Measurements from ENCODE around the gene NUMB.

The NUMB gene

DNA sequence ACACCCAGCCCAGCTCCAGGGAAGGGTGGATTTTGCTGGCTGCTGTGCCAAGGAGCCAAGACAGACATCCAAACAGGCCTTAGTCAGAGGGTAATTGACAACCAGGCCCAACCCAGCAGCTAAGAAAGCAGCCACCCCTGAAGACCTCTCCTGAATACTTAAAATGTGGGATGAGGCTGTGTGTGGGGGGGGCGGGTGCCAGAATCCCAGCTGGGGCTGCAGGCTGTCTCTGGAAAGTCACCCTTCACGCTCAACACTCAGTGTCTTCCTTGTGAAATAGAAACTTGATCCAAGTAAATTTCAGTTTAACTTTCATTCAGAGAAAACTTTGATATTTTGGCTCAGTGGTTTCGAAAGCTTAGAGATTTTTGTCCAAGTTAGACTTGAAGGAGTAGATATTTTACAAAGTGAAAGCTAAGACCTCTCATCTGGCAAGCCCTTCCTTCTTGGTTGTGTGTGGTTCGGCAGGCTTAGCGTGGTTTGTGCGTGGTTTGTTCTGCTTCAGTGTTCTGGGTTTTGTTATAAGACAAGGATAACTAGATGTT lies 215.9 kb downstream of the NUMB start:
- peak; percentile 14 for DNase-seq

DNA sequence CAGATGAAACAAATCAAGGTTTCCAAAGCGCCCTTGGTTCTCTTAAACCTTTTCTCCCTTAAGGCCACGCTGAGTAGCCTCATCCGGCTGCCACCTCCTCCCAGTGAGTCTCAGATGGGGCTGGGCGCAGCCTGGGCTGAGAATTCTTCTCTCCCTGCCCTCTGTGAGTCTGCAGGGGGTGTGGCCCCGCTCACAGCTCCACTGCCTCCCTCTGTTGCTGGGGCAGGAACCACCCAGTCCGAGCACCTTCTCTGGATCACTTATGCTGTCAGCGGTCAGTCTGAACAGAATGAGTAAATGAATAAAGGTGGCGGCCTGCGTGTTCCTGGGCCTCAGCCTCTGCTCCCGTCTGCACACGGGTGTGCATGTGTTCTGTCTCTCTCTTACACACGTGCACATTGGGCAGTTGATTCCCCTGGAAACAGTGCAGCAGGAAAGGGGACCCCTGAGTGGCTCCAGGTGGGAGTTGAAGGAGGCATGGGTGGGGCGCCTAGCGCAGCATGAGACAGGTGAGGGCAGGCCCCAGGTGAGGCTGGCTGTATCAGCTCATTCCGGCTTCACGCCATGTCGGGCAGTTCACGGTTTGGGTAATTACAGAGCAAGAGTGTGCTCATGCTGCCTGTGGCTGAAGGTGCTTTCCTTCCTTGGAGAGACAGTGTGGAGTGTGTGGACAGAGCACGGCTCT lies 216.7 kb downstream of the NUMB start:
- peak; percentile 16 for DNase-seq

DNA sequence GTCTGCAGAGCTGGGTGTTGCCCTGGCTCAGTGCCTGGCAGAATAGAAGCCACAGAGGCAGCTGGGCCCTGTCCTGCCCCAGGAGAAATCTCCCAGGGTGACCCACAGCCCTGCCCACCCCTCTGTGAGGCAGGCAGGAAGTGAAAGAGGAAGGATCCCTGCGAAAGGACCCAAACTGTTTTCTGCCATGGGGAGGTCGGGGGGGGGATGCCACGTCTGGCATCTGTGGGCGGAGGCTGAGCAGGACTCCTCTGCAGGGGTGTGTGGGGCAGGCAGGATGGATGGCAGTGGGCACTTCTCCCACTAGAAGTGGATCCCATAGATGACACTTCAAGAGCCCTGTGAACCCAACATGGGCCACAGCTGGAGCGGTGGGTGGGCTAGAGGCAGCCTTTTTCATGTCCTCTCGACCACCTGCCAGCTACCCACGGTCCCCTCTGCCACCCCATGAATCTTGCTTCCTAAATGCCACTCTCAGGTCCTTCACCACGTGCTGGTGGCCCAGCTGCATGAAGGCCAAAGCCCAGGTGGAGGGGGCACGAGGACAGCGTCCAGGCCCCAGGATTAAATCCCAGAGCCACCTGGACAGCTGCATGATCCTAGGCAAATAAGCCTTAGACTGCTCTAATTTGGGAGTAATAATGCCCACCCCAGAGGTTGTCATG lies 217.4 kb downstream of the NUMB start:
- peak; percentile 35 for DNase-seq

DNA sequence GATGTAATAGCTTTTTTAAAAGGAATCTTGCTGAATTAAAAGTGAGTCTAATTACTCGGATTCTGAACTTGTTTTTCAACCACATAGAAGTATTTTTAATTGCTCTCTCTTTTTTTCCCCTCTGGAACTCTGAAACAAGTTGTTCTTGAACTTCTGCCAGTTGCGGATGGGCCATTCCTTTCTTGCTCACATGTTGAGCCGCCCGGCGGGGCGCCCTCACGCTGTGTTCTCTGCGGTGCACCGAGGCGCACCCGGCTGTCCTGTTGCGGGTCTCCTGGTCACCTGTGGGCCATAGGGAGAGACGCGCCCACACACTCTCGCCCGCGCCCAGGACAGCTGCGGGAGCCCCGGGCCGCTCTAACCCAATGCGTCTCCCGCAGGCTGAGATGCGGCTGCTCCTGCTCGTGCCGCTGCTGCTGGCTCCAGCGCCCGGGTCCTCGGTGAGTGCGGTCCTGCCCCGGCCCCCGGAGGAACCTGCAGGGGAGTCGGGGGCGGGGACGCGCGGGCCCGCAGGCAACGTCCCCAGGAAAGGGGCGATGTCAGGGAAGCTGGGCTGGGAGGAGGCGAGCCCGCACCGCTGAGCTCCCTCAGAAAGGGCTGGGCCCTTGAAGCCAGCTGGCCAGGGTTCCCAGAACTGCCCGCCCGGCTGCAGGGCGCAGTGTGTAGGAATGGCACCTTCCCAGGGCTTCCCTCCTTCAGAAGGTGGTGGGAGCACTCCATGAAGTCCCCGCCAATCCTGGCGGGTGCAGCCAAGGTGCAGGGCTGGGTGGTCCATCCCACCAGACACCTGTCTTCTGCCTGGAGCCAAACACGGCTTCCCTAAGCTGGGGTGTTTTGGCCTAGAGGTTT lies 218.7 kb downstream of the NUMB start:
- peak; percentile 49 for DNase-seq

DNA sequence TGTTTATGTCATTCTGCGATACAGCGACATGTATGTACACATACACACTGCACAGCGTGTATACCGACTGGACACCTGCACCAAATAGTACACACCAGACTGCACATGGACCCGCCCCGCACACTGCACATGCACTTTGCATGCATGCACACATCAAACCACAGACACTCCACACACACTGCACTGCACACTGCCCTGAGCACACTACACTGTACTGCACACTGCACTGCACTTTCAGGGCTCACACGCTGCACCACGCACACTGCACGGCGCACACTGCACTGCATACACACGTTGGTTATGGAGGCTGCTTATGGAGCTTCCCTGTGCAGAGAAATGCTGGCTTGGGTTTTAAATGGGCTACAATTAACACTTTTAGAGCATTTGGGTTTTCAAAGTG lies 219.4 kb downstream of the NUMB start:
- DNase-seq, result no peak

DNA sequence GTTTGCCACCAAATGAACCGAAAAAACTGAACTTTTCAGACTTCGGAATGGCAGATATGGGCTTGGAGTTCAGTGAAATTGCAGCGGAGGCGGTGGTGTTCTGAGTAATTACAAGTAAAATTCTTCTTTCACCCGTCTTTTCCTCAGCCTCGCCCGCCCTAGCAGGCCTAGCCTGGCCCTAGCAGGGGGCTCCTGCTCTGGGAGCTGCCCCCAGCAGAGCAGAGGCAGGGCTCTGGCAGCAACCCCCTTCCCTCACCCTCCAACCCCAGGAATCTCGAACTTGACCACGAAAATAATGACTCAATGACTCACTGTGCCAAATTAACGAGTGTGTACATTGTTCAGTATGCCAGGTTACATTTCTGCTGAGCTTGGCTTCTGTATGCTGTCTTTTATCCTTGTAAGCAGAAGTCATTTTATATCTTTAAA lies 219.9 kb downstream of the NUMB start:
- DNase-seq, result no peak

DNA sequence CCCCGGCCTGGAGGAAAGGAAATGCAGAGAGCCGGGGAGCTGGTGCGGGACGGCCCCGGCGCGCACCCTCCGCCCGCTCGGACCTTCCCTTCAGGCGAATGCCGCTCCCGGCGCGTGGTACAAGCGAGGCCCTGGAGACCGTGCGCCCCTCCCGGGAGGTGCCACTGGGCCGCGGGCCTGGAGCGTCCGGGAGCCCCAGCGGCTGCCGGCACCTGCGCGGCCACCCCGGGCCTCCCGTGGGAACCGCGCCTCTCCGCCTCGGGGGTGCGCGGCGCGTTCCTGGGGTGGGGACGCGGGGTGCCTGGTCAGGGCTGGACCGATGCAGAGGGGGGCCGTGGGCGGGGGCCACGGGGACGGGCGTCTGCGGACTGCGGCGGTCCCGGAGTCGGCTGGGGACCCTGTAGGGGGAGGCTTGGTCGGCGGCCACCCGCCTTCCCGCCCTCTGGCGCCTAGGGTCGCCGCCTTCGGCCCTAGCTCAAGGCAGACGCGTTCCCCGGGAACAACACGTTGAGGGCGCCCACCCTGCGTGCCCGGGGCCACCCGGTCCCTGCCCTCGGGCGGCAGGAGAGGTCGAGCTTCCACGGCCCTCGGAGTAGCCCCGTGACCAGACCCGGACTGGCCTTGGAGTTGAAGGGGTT lies 220.4 kb downstream of the NUMB start:
- DNase-seq, result no peak

DNA sequence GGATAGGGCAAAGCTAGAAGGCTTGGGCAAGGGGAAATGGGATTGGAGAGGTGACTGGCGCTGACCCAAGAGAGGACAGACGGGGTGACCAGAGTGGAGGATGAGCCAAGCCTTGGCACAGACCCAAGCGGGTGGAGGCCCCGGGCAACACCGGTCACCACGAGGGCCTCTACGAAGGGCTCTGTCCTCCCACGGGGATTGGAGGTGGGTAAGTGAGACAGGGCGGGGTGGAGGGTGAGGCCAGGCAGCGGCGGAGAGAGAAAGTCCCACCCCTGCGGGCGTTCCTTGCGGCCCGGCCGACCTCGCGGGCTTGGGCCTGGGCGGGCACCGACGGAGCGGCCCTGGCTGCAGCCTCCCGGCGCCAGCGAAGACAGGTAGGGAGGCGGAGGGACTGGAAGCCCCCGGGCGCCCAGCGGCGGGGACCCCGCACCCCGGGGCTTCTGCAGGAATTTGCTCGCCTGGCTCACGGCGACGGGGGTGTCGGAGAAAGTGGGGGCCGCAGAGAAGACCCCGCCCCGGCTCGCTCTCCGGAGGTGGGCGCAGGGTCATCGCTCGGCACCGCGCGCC lies 221.0 kb downstream of the NUMB start, which contains the start of gene PAPLN:
TSS of gene PAPLN (plus strand) at position 288 of the 567 bp plus-strand sequence. CDS start 2,273 bp downstream, outside the sequence.
- peak; percentile 52 for DNase-seq

DNA sequence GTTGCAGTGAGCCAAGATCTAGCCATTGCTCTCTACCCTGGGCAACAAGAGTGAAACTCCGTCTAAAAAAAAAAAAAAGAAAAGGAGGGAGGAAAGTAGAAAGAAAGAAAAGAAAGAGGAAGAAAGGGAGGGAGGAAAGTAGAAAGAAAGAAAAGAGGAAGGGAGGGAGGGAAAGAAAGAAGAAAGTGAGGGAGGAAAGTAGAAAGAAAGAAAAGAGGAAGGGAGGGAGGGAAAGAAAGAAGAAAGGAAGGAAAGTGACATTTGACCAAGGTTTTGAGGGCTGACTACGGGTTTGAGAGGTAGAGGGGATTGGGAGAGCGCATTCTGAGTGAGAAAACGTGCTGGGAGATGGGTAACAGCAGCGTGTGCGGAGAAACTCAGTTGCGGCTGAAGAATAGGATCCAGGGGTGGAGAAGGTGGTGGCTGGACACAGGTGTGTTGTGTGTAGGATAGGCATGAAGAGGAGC lies 221.6 kb downstream of the NUMB start:
- DNase-seq, result no peak

DNA sequence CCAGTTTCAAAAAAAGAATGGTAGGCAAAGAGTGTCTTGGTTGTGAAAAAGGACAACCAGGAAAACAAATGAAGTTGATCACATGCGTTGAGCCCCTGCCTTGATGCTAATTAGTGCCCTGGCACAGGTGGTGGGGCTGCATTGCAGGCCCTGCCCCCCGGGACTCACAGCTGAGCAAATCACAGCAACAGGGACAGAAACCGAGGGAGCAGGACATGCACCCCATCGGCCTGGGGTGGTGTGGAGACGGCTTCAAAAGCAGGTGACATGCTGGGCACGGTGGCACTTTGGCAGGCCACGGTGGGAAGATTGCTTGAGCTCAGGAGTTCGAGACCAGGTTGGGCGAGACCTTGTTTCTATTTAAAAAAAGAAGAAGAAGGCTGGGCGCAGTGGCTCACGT lies 222.2 kb downstream of the NUMB start:
- no peak for DNase-seq

DNA sequence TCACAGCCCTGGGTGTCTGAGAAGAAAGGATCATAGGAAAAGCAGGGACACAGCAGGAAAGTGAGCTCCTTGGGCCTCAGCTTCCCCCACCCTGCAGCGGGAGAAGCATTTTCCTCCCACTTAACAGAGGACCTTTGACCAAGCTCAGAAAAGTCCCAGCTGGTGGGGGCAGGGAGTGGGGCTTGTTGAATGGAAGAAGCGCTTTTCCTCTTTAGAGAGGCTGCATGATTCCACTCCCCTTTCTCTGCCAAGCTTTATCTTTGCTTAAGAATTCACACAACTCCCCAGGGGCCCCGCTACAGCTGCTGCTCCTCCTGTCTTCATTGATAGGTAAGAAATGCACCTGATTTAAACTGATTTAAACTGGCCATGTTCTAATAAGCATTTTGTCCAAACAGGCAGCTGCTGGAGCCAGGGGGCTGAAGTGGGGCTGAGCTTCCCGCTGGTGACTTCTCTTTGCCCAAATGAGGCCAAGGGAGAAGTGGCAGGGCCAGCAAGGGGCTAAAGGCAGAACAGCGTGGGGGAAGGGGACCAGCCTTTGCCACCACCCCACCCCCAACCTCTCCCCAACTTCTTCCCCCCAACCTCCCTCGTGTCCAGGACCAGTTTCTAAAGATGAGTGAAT lies 222.7 kb downstream of the NUMB start:
- DNase-seq, result no peak

DNA sequence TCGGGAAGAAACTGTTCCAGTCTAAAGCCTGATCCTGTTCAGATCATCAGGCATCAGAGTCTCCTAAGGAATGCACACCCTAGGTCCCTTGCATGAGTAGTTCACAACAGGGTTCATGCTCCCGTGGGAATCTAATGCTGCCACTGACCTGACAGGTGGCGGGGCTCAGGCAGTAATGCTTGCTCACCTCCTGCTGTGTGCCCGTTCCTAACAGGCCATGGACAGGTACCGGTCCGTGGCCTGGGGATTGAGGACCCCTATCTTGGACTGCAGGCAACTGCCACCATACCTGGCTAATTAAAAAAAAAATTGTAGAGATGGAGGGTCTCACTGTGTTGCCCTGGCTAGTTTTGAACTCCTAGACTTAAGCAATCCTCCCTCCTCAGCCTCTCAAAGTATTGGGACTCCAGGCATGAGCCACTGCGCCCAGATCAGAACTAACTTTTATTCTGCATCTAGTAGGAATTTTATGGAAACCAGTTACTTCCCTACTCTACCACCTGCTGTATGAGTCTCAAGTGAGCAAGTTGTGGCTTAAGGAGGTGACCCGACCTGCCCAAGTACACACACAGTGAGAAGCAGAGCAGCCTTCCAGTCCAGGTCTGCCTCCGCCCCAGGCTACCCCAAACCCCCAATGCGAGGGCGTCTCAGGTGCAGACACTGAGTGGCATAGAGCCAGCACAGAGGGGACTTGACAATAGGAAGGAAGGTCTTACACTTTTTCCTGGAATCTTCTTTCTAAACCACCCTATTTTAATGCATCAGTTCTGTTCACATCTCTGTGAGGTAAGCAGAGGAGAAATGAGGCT lies 223.6 kb downstream of the NUMB start:
- DNase-seq, result no peak

DNA sequence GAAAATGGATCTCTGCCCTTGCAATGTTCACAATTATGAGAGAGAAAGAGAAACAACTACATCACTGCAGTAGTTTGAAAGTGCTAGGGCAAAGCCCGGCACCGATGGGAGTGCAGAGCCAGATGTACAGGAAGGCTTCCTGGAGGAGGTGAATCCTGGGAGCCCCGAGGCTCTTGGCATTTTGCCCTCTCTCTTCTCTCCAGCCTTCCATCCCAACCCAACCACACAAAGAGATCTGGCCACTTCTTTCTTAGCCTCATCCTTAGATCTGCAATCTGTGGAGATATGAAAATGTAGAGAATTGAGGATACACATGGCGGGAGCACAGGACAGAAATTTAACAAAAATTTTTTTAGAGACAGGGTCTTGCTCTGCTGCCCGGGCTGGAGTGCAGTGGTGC lies 224.3 kb downstream of the NUMB start:
- DNase-seq, result no peak

DNA sequence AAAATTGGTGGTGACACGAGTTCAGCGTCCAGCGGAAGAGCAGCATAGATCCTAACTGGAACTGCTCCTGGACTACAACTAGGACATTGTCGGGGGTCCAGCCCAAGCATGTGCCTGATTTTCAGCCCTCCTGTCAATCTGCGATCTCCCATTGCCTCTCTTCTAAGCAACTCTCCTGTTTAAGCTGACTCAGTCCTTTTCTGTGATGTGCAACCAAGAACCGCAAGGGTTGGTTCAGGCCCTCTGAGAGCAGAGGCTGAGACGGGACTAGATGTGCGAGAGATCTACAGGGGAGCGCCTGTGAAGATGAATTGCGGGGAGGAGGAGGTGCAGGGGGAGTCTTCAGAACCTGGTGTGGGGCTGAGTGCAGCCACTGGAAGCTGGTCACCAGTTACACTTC lies 224.8 kb downstream of the NUMB start:
- no peak for DNase-seq

DNA sequence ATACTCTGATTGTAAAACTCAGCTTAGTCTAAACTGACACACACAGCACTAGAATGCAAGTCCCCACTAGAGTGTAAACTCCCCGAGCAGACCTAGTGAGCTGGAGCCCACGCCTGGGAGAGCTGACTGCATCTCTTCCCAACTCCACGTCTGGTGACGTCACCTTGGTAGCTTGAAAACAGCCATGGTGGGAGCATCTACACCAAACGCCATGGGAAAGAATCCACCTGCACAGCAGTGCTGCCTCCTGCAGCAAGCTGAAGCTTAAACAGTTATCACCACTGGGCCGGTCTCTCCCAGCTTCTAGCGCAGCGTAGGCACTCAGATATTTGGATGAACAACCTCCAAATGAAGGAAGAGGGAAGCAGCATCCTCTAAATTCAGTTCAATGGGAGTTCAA lies 225.4 kb downstream of the NUMB start:
- no peak for DNase-seq

DNA sequence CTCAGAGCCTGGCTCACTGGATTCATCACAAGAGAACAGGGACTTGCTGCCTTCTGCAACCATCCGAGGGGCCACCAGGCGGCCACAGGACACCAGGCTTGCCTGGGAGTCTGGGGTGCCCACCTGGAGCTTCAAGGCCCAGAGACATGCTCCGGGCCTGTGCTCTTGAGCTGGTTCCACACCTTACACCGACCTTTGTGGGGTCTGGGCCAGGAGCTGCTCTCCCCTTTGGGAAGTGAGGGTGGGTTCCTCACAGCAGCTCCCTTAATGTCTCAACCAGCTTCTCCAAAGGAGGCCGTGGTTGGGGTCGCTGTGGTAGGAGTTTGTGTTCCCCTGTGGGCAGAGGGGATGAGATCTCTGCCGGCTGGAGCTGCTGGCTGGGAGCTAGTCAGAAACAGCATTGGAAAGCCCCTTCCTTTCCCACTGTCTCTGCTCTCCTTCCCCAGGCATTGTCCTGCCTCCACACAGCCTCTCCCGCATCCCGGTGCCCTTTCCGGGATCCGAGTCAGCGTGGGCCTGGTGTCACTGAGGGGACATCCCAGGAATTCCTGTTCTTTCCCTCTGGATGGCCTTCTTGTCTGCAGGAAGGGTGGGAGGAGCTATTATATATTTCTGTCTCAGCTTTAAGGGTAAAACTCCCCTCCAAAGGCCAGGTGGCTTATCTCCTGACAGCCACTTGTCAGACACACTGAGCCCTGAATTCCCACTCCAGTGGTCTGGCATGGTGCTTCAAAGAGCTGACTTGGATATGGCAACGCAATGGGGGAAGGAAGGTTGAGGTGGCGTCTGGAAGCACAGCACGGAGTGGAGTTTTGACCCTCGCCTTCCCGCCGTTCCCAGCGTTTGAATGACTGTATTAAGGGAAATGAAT lies 226.1 kb downstream of the NUMB start:
- no peak for DNase-seq

DNA sequence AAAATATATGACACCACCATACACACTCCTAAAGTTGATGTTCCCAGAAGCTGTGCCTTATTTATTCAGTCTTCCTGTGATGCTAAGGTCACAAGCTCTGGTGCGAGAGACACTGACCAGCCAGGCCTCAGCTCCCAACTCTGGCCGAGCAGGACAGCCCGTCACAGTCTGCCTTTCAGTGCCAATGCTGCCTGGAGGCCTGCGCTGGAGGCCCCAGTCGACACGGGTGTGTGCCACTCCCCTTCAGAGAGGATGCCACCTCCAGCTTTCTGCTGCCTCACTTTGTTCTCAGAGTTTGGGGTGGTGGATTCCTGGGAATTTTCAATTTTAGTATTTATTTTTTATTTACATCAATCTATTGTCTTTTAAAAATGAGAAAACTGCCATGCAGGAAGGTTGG lies 228.3 kb downstream of the NUMB start:
- peak; percentile 15 for DNase-seq

DNA sequence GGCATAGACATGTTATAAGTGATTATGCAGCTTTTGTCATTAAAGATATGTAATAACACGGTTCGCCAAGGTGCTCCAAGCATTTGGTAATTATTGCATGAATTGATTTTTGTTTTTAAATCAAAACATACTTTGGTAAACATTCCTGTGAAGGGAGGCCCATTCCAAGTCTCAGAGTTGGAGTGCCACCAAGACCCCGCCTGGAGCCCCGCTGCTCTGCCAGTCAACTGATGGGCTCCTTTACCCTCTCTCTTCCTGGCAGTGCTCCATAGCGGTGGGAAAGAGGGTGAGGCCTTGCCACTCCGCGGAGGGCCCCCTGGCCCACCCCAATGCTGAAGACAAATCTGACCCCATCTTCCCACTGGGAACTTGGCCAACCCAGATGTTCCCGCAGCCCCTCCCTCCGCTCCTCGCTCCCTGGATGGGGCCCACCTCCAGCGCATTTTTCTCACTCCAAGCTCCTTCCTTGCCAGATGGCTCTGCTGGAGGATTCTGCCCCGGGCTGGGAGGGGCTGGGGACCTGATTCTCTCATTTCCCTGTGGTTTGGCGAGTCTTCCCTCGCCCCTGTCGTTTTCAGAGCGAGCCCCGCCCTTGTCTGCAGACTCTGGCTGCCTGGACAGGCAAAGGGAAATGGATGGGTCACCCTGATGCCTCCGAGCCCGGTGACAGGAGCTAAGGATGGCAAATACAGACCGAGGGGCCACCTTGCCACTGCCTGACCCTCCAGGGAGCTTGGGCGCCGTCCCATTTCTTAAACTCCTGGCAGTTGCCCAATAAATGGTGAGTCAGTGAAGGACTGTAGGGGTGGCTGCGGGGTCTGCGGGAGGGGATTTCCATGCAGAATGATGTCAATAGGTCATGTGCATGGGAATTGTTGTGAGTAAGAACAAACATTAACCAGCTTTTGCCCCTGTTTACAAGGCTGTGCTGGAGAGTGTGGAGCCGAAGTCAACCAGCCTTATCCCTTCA lies 230.2 kb downstream of the NUMB start:
- DNase-seq, result peak; percentile 88

DNA sequence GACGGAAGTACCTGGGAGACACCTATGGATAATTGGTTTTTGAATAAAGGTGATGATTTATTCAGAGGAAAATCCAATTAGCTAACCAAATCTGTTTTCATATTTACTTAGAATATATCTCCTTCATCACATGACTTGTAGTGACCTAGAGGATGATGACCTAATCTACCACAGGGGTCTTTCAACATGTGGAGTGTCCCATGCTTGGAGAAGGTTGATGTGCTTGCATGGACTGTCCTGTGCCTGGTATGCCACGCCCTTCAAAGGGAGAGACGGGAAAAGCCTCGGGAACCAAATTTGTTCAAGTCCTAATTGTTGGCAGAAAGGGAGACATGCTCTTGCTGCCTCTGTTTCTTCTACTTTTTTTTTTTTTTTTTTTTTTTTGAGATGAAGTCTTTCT lies 232.8 kb downstream of the NUMB start:
- no peak for DNase-seq

Data from femur (tissue), 1 donor.